Left lung (tissue), 10 donors: ENCODE data around the gene SLC25A48. TPM values are rescaled to one million over a fixed set of nuclear protein-coding genes. Genes with fewer than 3 reads are reported as not detected.
A peak's percentile ranks its signal among the peaks of the same experiment; 100 is the strongest.

ENCODE experiments used
- ATAC-seq: fragments of 200-7000 bp; cut with Tn5 transposase; one replicate; pipeline ENCODE4 v1.9.1; 2020; ENCODE audit warnings: moderate library complexity
- DNase-seq, 4 donors: peaks; one replicate each; pipeline ENCODE4 v3.0.0-alpha.2; 2013 to 2020
- H3K27ac ChIP-seq, 2 donors: fragments of 200-600 bp; sonication (generic) in 1 of 2; one replicate each; pipeline versions ENCODE4 v1.5.0 to v1.8.0; 2020 to 2021
- H3K27me3 ChIP-seq, 2 donors: fragments of 200-600 bp; sonication (generic) in 1 of 2; one replicate each; pipeline versions ENCODE4 v1.5.0 to v1.8.0; 2020 to 2021
- H3K36me3 ChIP-seq, 2 donors: fragments of 200-600 bp; sonication (generic) in 1 of 2; one replicate each; pipeline versions ENCODE4 v1.5.0 to v1.8.0; 2020 to 2021
- H3K4me1 ChIP-seq, 2 donors: fragments of 200-600 bp; one replicate each; pipeline ENCODE4 v1.8.0; 2021
- H3K4me3 ChIP-seq, 2 donors: fragments of 200-600 bp; sonication (generic) in 1 of 2; one replicate each; pipeline versions ENCODE4 v1.5.0 to v1.8.0; 2020 to 2021; ENCODE audit warnings: mild to moderate bottlenecking in 1 of 2
- H3K9me3 ChIP-seq, 2 donors: fragments of 200-600 bp; sonication (generic) in 1 of 2; one replicate each; pipeline versions ENCODE4 v1.5.0 to v1.8.0; 2020 to 2021
- CTCF ChIP-seq, 2 donors: fragments of 200-600 bp; sonication (generic) in 1 of 2; IDR thresholded peaks; one replicate each; pipeline versions ENCODE4 v1.5.0 to v1.8.0; 2021; ENCODE audit warnings: antibody characterized with exemption in 2 of 2
- intact Hi-C, 2 donors: fragments of 100-400 bp; cut with DNase I; formaldehyde crosslinking; loops; one replicate each; pipeline versions ENCODE4 v1.11.2 to v1.14.2; 2022
- polyA plus RNA-seq, 6 donors: library from polyadenylated mRNA; unstranded; fragments of 120-200 nt; gene quantifications; one replicate each; pipeline ENCODE4 v1.2.1, GENCODE V29; 2013; ENCODE audit not compliant: insufficient read length in 6 of 6
- total RNA-seq, 2 donors: library from RNA; stranded (reverse); fragmentation: NEBNext Ultra II Directional; extraction: Animal tissue kit (Norgen Biotek cat#: 25700); gene quantifications; one replicate each; pipeline ENCODE4 v1.2.1, GENCODE V29; 2021
- donor health status: DM: no; HTN: yes; CAD: no.
- donor health status: DM: no; HTN: no; CAD: no.

The SLC25A48 gene
- total and polyA plus RNA-seq, 8 donors: 0.64 to 1.7 (median 1.0) TPM; not detected in 1

DNA sequence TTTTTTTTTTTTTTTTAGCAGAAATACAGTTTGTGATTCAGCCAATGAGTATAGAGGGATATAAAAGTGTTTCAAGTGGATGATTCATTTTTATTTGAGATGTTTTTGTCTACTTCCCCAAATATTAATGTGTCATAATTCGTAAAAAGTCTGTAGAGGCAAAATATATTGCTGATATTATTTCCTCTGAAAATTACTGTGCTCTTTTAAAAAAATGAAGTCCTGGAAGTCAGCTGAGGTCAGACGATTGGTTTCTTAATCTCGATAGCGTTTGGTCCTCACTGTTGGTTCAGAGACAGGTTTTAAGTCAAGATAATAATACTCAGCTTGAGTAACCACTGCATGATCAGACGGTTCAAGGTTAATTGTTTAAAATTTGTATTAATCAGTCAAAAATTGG, 41.7 kb downstream of the SLC25A48 start:
- intact Hi-C loops: no loop called here

GRCh38 chr5:135877570-135878155, 43.2 kb downstream of the SLC25A48 start:
- ATAC-seq (no peak), DNase-seq (no peak)
- Histone ChIP-seq H3K4me1 (no peaks in the 10 kb centered on the region), H3K4me3 (no peak overlapping the region), H3K27me3 (peaks cover 0 to 21% of the 10 kb centered on the region in 2 donors), H3K27ac (no peak overlapping the region), H3K36me3 (no peaks in the 10 kb centered on the region), H3K9me3 (no peaks in the 10 kb centered on the region)
- intact Hi-C loops: no loop called here
- no peak for TF ChIP-seq CTCF (IDR thresholded peaks at IDR 0.05)

More for the DNA sequence above, 41.7 kb downstream of the SLC25A48 start:
- Histone ChIP-seq H3K36me3 (no peaks in the 10 kb centered on the region), H3K4me3 (no peak overlapping the region), H3K4me1 (no peaks in the 10 kb centered on the region), H3K27ac (no peak overlapping the region), H3K9me3 (no peaks in the 10 kb centered on the region), H3K27me3 (peaks cover 0 to 19% of the 10 kb centered on the region in 2 donors)
- no peak for DNase-seq
- no peak for TF ChIP-seq CTCF (IDR thresholded peaks at IDR 0.05)
- no peak for ATAC-seq

GRCh38 chr5:135878156-135878620, 43.7 kb downstream of the SLC25A48 start:
- H3K36me3 ChIP-seq: no peaks in the 10 kb centered on the region
- intact Hi-C loops: no loop called here
- H3K9me3 ChIP-seq: no peaks in the 10 kb centered on the region
- H3K27me3 ChIP-seq: peaks cover 0 to 21% of the 10 kb centered on the region in 2 donors
- H3K27ac ChIP-seq: no peak overlapping the region
- no peaks in the 10 kb centered on the region for H3K4me1 ChIP-seq
- peak; percentile 26 for ATAC-seq
- H3K4me3 ChIP-seq: no peak overlapping the region
- TF ChIP-seq CTCF (IDR thresholded peaks at IDR 0.05): no peak
- no peak for DNase-seq

DNA sequence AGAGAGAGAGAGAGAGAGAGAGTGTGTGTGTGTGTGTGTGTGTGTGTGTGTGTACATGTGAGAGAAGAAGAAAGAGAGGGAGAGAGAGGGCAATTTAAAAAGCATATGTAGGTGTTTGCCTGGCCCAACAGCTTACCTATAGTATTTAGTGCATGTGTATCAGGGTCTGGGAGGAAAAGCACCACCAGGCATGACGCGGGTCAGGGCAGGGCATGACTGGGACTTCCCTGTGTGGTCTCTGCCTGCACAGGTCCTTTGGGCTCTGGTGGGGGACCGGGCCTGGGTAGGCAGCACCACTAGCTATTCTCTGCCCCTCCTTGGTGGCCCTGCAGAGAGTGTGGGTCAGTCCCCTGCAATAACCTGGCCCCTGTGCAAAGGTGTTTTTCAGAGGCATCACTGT, 45.1 kb downstream of the SLC25A48 start:
- DNase-seq (no peak), ATAC-seq (no peak)
- Histone ChIP-seq H3K36me3 (no peaks in the 10 kb centered on the region), H3K4me3 (no peak overlapping the region), H3K4me1 (no peaks in the 10 kb centered on the region), H3K27ac (no peak overlapping the region), H3K27me3 (peaks cover 0 to 21% of the 10 kb centered on the region in 2 donors), H3K9me3 (no peaks in the 10 kb centered on the region)
- no peak for TF ChIP-seq CTCF (IDR thresholded peaks at IDR 0.05)
- intact Hi-C loops: no loop called here

DNA sequence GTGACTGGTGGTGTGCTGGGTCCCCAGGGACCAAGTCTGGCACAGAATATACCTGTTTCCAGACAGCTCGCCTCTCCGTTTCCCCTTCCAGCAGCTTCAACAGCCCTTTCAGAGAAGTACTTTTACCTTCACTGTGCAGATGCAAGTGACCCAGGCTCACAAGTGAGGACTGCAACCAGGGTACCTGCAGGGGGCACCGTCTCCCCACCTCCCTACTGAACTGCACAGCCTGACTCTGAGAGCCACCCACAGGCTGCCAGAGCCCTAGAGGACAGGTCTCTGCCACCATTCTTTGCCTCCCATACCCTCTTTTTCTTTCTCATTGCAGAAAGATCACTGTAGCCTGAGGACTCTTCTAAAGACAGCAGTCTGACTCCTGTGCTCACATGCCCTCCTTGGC, 45.8 kb downstream of the SLC25A48 start:
- Histone ChIP-seq H3K27me3 (peaks cover 0 to 23% of the 10 kb centered on the region in 2 donors), H3K9me3 (no peaks in the 10 kb centered on the region), H3K4me1 (no peaks in the 10 kb centered on the region), H3K4me3 (no peak overlapping the region), H3K27ac (no peak overlapping the region), H3K36me3 (no peaks in the 10 kb centered on the region)
- no peak for TF ChIP-seq CTCF (IDR thresholded peaks at IDR 0.05)
- ATAC-seq: no peak
- no peak for DNase-seq
- intact Hi-C loops: loop anchor here in 1 of 2 donors (10.0 kb wide), 1 partner anchor 325 kb away; no protein-coding TSS in a partner anchor
